B cell (primary cell): ENCODE results near the gene AMDHD1. TPM values are rescaled to one million over a fixed set of nuclear protein-coding genes. Genes with fewer than 3 reads are reported as not detected.

Experiments used
- ATAC-seq: fragments of 200-7000 bp; cut with Tn5 transposase; one replicate; pipeline ENCODE4 v1.10.0; 2021; ENCODE audit warnings: low read depth, mild to moderate bottlenecking, moderate number of reproducible peaks, moderate library complexity
- CTCF ChIA-PET: fragments of 350-600 bp; sonication (Branson Sonifier 250); formaldehyde crosslinking; loops from one replicate; lab custom pipeline; 2021; ENCODE audit warnings: antibody characterized with exemption, inconsistent platforms; lab: Charles Lee
- POLR2A ChIA-PET: fragments of 350-600 bp; sonication (Branson Sonifier 250); formaldehyde crosslinking; loops from one replicate; lab custom pipeline; 2021; ENCODE audit warnings: antibody characterized with exemption; lab: Charles Lee
- DNase-seq: peaks from one replicate; pipeline ENCODE4 v3.0.0; 2013
- H2AFZ ChIP-seq: 2 replicates; pipeline ENCODE4 v1.6.1; 2012; ENCODE audit warnings: mild to moderate bottlenecking, low read depth, low read length; ENCODE audit not compliant: insufficient read depth, poor library complexity, severe bottlenecking
- H3K27ac ChIP-seq, 2 donors: 1 replicate in 1 of 2; 2 replicates in 1 of 2; pipeline ENCODE4 v1.5.1; 2012 to 2013; ENCODE audit warnings: low read length in 2 of 2, mild to moderate bottlenecking in 2 of 2, moderate library complexity in 1 of 2
- H3K27me3 ChIP-seq, 4 experiments: fragments of 200-600 bp in 1 of 4; sonication (generic) in 1 of 4; replicated peaks in 1 of 4; 1 replicate in 2 of 4; 2 replicates in 2 of 4; pipeline versions ENCODE4 v1.6.1 to v1.7.0; 2013 to 2016; ENCODE audit warnings: low read length in 3 of 4, mild to moderate bottlenecking in 2 of 4, mixed read lengths in 1 of 4, moderate library complexity in 1 of 4; ENCODE audit not compliant: insufficient read depth in 4 of 4, control insufficient read depth in 3 of 4; ENCODE audit errors: control extremely low read depth in 1 of 4
- H3K36me3 ChIP-seq, 2 experiments: replicated peaks in 1 of 2; 1 replicate in 1 of 2; 2 replicates in 1 of 2; pipeline versions ENCODE4 v1.6.1 to v1.7.1; 2013; ENCODE audit warnings: low read length in 1 of 2; ENCODE audit not compliant: insufficient read depth in 2 of 2, control insufficient read depth in 1 of 2; ENCODE audit errors: control extremely low read depth in 1 of 2, extremely low read depth in 1 of 2
- H3K4me1 ChIP-seq, 2 donors: fragments of 200-600 bp in 1 of 2; sonication (generic) in 1 of 2; 1 replicate in 1 of 2; 2 replicates in 1 of 2; pipeline versions ENCODE4 v1.5.1 to v1.6.1; 2013 to 2017; ENCODE audit warnings: low read length in 2 of 2; ENCODE audit not compliant: control insufficient read depth in 2 of 2, insufficient read depth in 2 of 2
- H3K4me2 ChIP-seq: replicated peaks from 2 replicates; pipeline ENCODE3; 2012; ENCODE audit warnings: mild to moderate bottlenecking, low read depth, low read length; ENCODE audit not compliant: poor library complexity, severe bottlenecking
- H3K4me3 ChIP-seq, 5 experiments: fragments of 200-600 bp in 1 of 5; sonication (generic) in 1 of 5; 1 replicate in 3 of 5; 2 replicates in 2 of 5; pipeline versions ENCODE4 v1.5.1 to v1.7.0; 2011 to 2016; ENCODE audit warnings: low read length in 4 of 5, mild to moderate bottlenecking in 4 of 5, low read depth in 2 of 5, control low read depth in 1 of 5, moderate library complexity in 1 of 5; ENCODE audit not compliant: insufficient read depth in 1 of 5; ENCODE audit errors: control extremely low read depth in 1 of 5, extremely low read depth in 1 of 5
- H3K79me2 ChIP-seq: fragments of 200-600 bp; sonication (generic); one replicate; pipeline ENCODE4 v1.6.0; 2016; ENCODE audit warnings: low read length; ENCODE audit not compliant: control insufficient read depth, insufficient read depth
- H3K9ac ChIP-seq: fragments of 200-600 bp; sonication (generic); 2 replicates; pipeline ENCODE4 v1.6.1; 2017; ENCODE audit warnings: mild to moderate bottlenecking, low read length, moderate library complexity
- H3K9me3 ChIP-seq, 3 donors: one replicate each; pipeline versions ENCODE4 v1.6.1 to v1.7.1; 2013; ENCODE audit warnings: low read length in 2 of 3; ENCODE audit not compliant: control insufficient read depth in 2 of 3, insufficient read depth in 1 of 3; ENCODE audit errors: control extremely low read depth in 1 of 3
- H4K20me1 ChIP-seq: 2 replicates; pipeline ENCODE4 v1.6.0; 2012; ENCODE audit warnings: mild to moderate bottlenecking, low read length; ENCODE audit not compliant: insufficient read depth, control insufficient read depth, poor library complexity, severe bottlenecking
- H3K27ac Mint-ChIP-seq: one replicate; pipeline ENCODE4 v1.8.0; 2021; ENCODE audit warnings: mixed read lengths
- H3K27me3 Mint-ChIP-seq: one replicate; pipeline ENCODE4 v1.8.0; 2021; ENCODE audit warnings: mixed read lengths
- H3K4me1 Mint-ChIP-seq: one replicate; pipeline ENCODE4 v1.8.0; 2021; ENCODE audit warnings: mixed read lengths
- H3K4me3 Mint-ChIP-seq: one replicate; pipeline ENCODE4 v1.8.0; 2021; ENCODE audit warnings: mixed read lengths
- H3K9me3 Mint-ChIP-seq: one replicate; pipeline ENCODE4 v1.8.0; 2022; ENCODE audit warnings: mixed read lengths; ENCODE audit not compliant: insufficient read depth
- CTCF ChIP-seq: fragments of 200-600 bp; IDR thresholded peaks from one replicate; pipeline ENCODE4 v1.8.0; 2022; ENCODE audit warnings: antibody characterized with exemption, mild to moderate bottlenecking
- EZH2 ChIP-seq: IDR thresholded peaks from 2 replicates; pipeline ENCODE4 v1.6.1; 2012; ENCODE audit warnings: borderline replicate concordance, low read depth, mild to moderate bottlenecking, moderate library complexity, low read length; ENCODE audit not compliant: insufficient read depth, poor library complexity, severe bottlenecking
- WGBS: methylation state at CpG from one replicate; pipeline ENCODE4 v1.1.5; 2013; ENCODE audit warnings: missing lambda C conversion rate; ENCODE audit not compliant: insufficient coverage; 5-methylcytosine and 5-hydroxymethylcytosine counted together
- intact Hi-C: fragments of 100-400 bp; cut with micrococcal nuclease; formaldehyde crosslinking; loops from one replicate; pipeline ENCODE4 v1.10.0; 2022
- polyA plus RNA-seq: library from polyadenylated mRNA; depleted of rRNA; stranded (reverse); fragments of >200 nt; gene quantifications from 2 replicates; pipeline ENCODE4 v1.2.3, GENCODE V29; 2012
- total RNA-seq, 2 donors: library from RNA; stranded (reverse); fragments of 120-200 nt in 1 of 2; gene quantifications; 1 replicate in 1 of 2; 2 replicates in 1 of 2; pipeline versions ENCODE4 v1.2.3 to v1.2.4, GENCODE V29; 2013 to 2022

The AMDHD1 gene
- total and polyA plus RNA-seq, 2 donors (not counting 1 experiment from before 2014, with no cell fraction given): 1.5 to 2.3 TPM

- POLR2A ChIA-PET: interaction anchor here (0.6 to 1.1 kb wide), 2 partner anchors 80 to 565 kb away, joined by 3 to 4 read pairs; no protein-coding TSS in a partner anchor
- intact Hi-C loops: loop anchor here (1.0 to 5.0 kb wide), 4 partner anchors 23 to 881 kb away; partner anchors contain the start of genes AMDHD1 and CCDC38
- H3K4me1 ChIP-seq: peaks cover 0 to 5% of the 10 kb centered on the region in 2 donors
- Mint-ChIP-seq H3K4me3 (no peak overlapping the region), H3K27ac (no peak overlapping the region), H3K4me1 (peaks cover 8% of the 10 kb centered on the region), H3K9me3 (no peaks in the 10 kb centered on the region), H3K27me3 (no peaks in the 10 kb centered on the region)
- ATAC-seq (no peak), DNase-seq (no peak)
- TF ChIP-seq EZH2: no peak
- TF ChIP-seq CTCF: no peak
- H3K79me2 ChIP-seq: no peaks in the 10 kb centered on the region
- H3K4me2 ChIP-seq: no peak overlapping the region
- no peak overlapping the region for H3K9ac ChIP-seq
- no peaks in the 10 kb centered on the region for H4K20me1 ChIP-seq
- no peak overlapping the region for H2AFZ ChIP-seq
- H3K27me3 ChIP-seq: no peaks in the 10 kb centered on the region
- no peaks in the 10 kb centered on the region for H3K9me3 ChIP-seq
- CTCF ChIA-PET: interaction anchor here (0.6 to 4.8 kb wide), 28 partner anchors 10 to 518 kb away, joined by 3 to 112 read pairs (median 4); partner anchors contain the start of genes AMDHD1, CCDC38 and LTA4H
- peaks cover 2 to 21% of the 10 kb centered on the region in 2 experiments for H3K36me3 ChIP-seq
- no peak overlapping the region for H3K4me3 ChIP-seq
- WGBS: 62% methylated on average over 2 of the region's 5 CpGs
- H3K27ac ChIP-seq: no peak overlapping the region
Measured at GRCh38 chr12:95997911-95998510, 54.9 kb downstream of the AMDHD1 start.
